ENCODE measurements around the gene LRRN2.

LRRN2 gene

GRCh38 chr1:204706838-204707509, 21.4 kb upstream of the LRRN2 start:
- in situ Hi-C loops (cut with HindIII; ENCODE audit: low sequenced_read_pairs), result no loop called here

GRCh38 chr1:204705888-204706837, 20.6 kb upstream of the LRRN2 start:
- H3K4me3 ChIP-seq (ENCODE audit: low read depth, low read length), result no peak overlapping the region
- no peak for DNase-seq (ENCODE audit: low read depth, low spot score)
- in situ Hi-C loops (cut with HindIII; ENCODE audit: low sequenced_read_pairs), result no loop called here
- TF ChIP-seq CTCF (IDR thresholded peaks at IDR 0.05; ENCODE audit: low read depth, low read length), result no peak

More at GRCh38 chr1:204706838-204707509, 21.4 kb upstream of the LRRN2 start:
- TF ChIP-seq CTCF (IDR thresholded peaks at IDR 0.05; ENCODE audit: low read depth, low read length), result no peak
- no peak for DNase-seq (ENCODE audit: low read depth, low spot score)
- H3K4me3 ChIP-seq (ENCODE audit: low read depth, low read length), result no peak overlapping the region

GRCh38 chr1:204705493-204705811, 19.9 kb upstream of the LRRN2 start:
- no peak for TF ChIP-seq CTCF (IDR thresholded peaks at IDR 0.05; ENCODE audit: low read depth, low read length)
- H3K4me3 ChIP-seq (ENCODE audit: low read depth, low read length), result no peak overlapping the region
- in situ Hi-C loops (cut with HindIII; ENCODE audit: low sequenced_read_pairs), result no loop called here
- no peak for DNase-seq (ENCODE audit: low read depth, low spot score)

- in situ Hi-C loops (cut with HindIII; ENCODE audit: low sequenced_read_pairs), result no loop called here
- H3K4me3 ChIP-seq (ENCODE audit: low read depth, low read length), result no peak overlapping the region
- TF ChIP-seq CTCF (IDR thresholded peaks at IDR 0.05; ENCODE audit: low read depth, low read length), result no peak
- no peak for DNase-seq (ENCODE audit: low read depth, low spot score)
Measured at GRCh38 chr1:204704794-204705492, 19.4 kb upstream of the LRRN2 start.

- DNase-seq (ENCODE audit: low read depth, low spot score), result no peak
- in situ Hi-C loops (cut with HindIII; ENCODE audit: low sequenced_read_pairs), result no loop called here
- no peak for TF ChIP-seq CTCF (IDR thresholded peaks at IDR 0.05; ENCODE audit: low read depth, low read length)
Measured at GRCh38 chr1:204703826-204704612, 18.5 kb upstream of the LRRN2 start.

GRCh38 chr1:204703268-204703664, 17.7 kb upstream of the LRRN2 start:
- in situ Hi-C loops (cut with HindIII; ENCODE audit: low sequenced_read_pairs), result no loop called here
- no peak overlapping the region for H3K4me3 ChIP-seq (ENCODE audit: low read depth, low read length)
- TF ChIP-seq CTCF (IDR thresholded peaks at IDR 0.05; ENCODE audit: low read depth, low read length), result no peak
- no peak for DNase-seq (ENCODE audit: low read depth, low spot score)

More at GRCh38 chr1:204703826-204704612, 18.5 kb upstream of the LRRN2 start:
- no peak overlapping the region for H3K4me3 ChIP-seq (ENCODE audit: low read depth, low read length)

All from astrocyte of the spinal cord (primary cell).